ENCODE measurements around the gene MAP3K6.

The MAP3K6 gene

GRCh38 chr1:27400082-27400962 lies 33.6 kb upstream of the MAP3K6 start:
- Mint-ChIP-seq H3K36me3 (no peaks in the 10 kb centered on the region), H3K27me3 (no peaks in the 10 kb centered on the region), H3K4me1 (ENCODE audit: low read depth) (peaks cover 22% of the 10 kb centered on the region), H3K27ac (no peak overlapping the region), H3K4me3 (no peak overlapping the region), H3K9me3 (ENCODE audit: low read depth) (no peaks in the 10 kb centered on the region)

- Mint-ChIP-seq H3K27ac (no peak overlapping the region), H3K9me3 (ENCODE audit: low read depth) (no peaks in the 10 kb centered on the region), H3K36me3 (no peaks in the 10 kb centered on the region), H3K27me3 (no peaks in the 10 kb centered on the region), H3K4me3 (no peak overlapping the region), H3K4me1 (ENCODE audit: low read depth) (peaks cover 24% of the 10 kb centered on the region)
Observed at GRCh38 chr1:27399251-27400025, 32.7 kb upstream of the MAP3K6 start.

- Mint-ChIP-seq H3K4me3 (no peak overlapping the region), H3K27ac (peak overlapping the region; percentile 50)
Observed at GRCh38 chr1:27398405-27399149, 31.8 kb upstream of the MAP3K6 start.

GRCh38 chr1:27397749-27398148 lies 31.0 kb upstream of the MAP3K6 start:
- no peak overlapping the region for H3K4me3 Mint-ChIP-seq
- no peaks in the 10 kb centered on the region for H3K36me3 Mint-ChIP-seq
- no peak overlapping the region for H3K27ac Mint-ChIP-seq
- no peaks in the 10 kb centered on the region for H3K9me3 Mint-ChIP-seq (ENCODE audit: low read depth)
- peaks cover 9% of the 10 kb centered on the region for H3K4me1 Mint-ChIP-seq (ENCODE audit: low read depth)
- H3K27me3 Mint-ChIP-seq: no peaks in the 10 kb centered on the region

More at GRCh38 chr1:27398405-27399149, 31.8 kb upstream of the MAP3K6 start:
- H3K27me3 Mint-ChIP-seq: no peaks in the 10 kb centered on the region
- H3K9me3 Mint-ChIP-seq (ENCODE audit: low read depth): no peaks in the 10 kb centered on the region
- H3K36me3 Mint-ChIP-seq: no peaks in the 10 kb centered on the region
- peaks cover 17% of the 10 kb centered on the region for H3K4me1 Mint-ChIP-seq (ENCODE audit: low read depth)

GRCh38 chr1:27397110-27397509 lies 30.3 kb upstream of the MAP3K6 start:
- no peak overlapping the region for H3K27ac Mint-ChIP-seq
- H3K36me3 Mint-ChIP-seq: no peaks in the 10 kb centered on the region
- H3K4me1 Mint-ChIP-seq (ENCODE audit: low read depth): peaks cover 6% of the 10 kb centered on the region
- H3K9me3 Mint-ChIP-seq (ENCODE audit: low read depth): no peaks in the 10 kb centered on the region
- no peaks in the 10 kb centered on the region for H3K27me3 Mint-ChIP-seq
- H3K4me3 Mint-ChIP-seq: no peak overlapping the region

GRCh38 chr1:27395441-27396195 lies 28.9 kb upstream of the MAP3K6 start:
- peaks cover 11% of the 10 kb centered on the region for H3K4me1 Mint-ChIP-seq (ENCODE audit: low read depth)
- no peaks in the 10 kb centered on the region for H3K36me3 Mint-ChIP-seq
- H3K27me3 Mint-ChIP-seq: no peaks in the 10 kb centered on the region
- no peaks in the 10 kb centered on the region for H3K9me3 Mint-ChIP-seq (ENCODE audit: low read depth)
- no peak overlapping the region for H3K27ac Mint-ChIP-seq
- no peak overlapping the region for H3K4me3 Mint-ChIP-seq

- Mint-ChIP-seq H3K4me3 (no peak overlapping the region), H3K27ac (no peak overlapping the region), H3K9me3 (ENCODE audit: low read depth) (no peaks in the 10 kb centered on the region), H3K36me3 (no peaks in the 10 kb centered on the region), H3K27me3 (no peaks in the 10 kb centered on the region), H3K4me1 (ENCODE audit: low read depth) (peaks cover 11% of the 10 kb centered on the region)
Observed at GRCh38 chr1:27394925-27395324, 28.2 kb upstream of the MAP3K6 start.

- H3K4me1 Mint-ChIP-seq (ENCODE audit: low read depth): peaks cover 11% of the 10 kb centered on the region
- H3K9me3 Mint-ChIP-seq (ENCODE audit: low read depth): no peaks in the 10 kb centered on the region
- no peak overlapping the region for H3K27ac Mint-ChIP-seq
- H3K4me3 Mint-ChIP-seq: peak overlapping the region; percentile 62
- no peaks in the 10 kb centered on the region for H3K27me3 Mint-ChIP-seq
- H3K36me3 Mint-ChIP-seq: no peaks in the 10 kb centered on the region
Observed at GRCh38 chr1:27394282-27394658, 27.5 kb upstream of the MAP3K6 start.

GRCh38 chr1:27393641-27394281 lies 27.0 kb upstream of the MAP3K6 start:
- Mint-ChIP-seq H3K27ac (no peak overlapping the region), H3K27me3 (no peaks in the 10 kb centered on the region)

GRCh38 chr1:27392778-27393635 lies 26.2 kb upstream of the MAP3K6 start:
- no peaks in the 10 kb centered on the region for H3K9me3 Mint-ChIP-seq (ENCODE audit: low read depth)
- H3K4me1 Mint-ChIP-seq (ENCODE audit: low read depth): peaks cover 14% of the 10 kb centered on the region
- H3K27ac Mint-ChIP-seq: peak overlapping the region; percentile 22
- H3K4me3 Mint-ChIP-seq: peak overlapping the region; percentile 78
- no peaks in the 10 kb centered on the region for H3K36me3 Mint-ChIP-seq
- H3K27me3 Mint-ChIP-seq: no peaks in the 10 kb centered on the region

More at GRCh38 chr1:27393641-27394281, 27.0 kb upstream of the MAP3K6 start:
- H3K4me1 Mint-ChIP-seq (ENCODE audit: low read depth): peaks cover 11% of the 10 kb centered on the region
- no peaks in the 10 kb centered on the region for H3K36me3 Mint-ChIP-seq
- H3K9me3 Mint-ChIP-seq (ENCODE audit: low read depth): no peaks in the 10 kb centered on the region
- H3K4me3 Mint-ChIP-seq: peak overlapping the region; percentile 78

- Mint-ChIP-seq H3K36me3 (no peaks in the 10 kb centered on the region), H3K27me3 (no peaks in the 10 kb centered on the region), H3K4me1 (ENCODE audit: low read depth) (peaks cover 14% of the 10 kb centered on the region), H3K9me3 (ENCODE audit: low read depth) (no peaks in the 10 kb centered on the region), H3K4me3 (peak within 1 kb of the TSS; percentile 92), H3K27ac (peak within 1 kb of the TSS; percentile 88)
Observed at GRCh38 chr1:27392096-27392777, 25.5 kb upstream of the MAP3K6 start, which contains the start of gene GPR3. Gene GPR3 (plus strand): TSS chr1:27392622. CDS start chr1:27393799, 1,177 bp downstream.

- H3K4me1 Mint-ChIP-seq (ENCODE audit: low read depth): peaks cover 14% of the 10 kb centered on the region
- H3K27ac Mint-ChIP-seq: peak overlapping the region; percentile 88
- no peaks in the 10 kb centered on the region for H3K27me3 Mint-ChIP-seq
Observed at GRCh38 chr1:27391511-27392095, 24.8 kb upstream of the MAP3K6 start.

More at GRCh38 chr1:27391511-27392095, 24.8 kb upstream of the MAP3K6 start:
- H3K4me3 Mint-ChIP-seq: peak overlapping the region; percentile 92
- no peaks in the 10 kb centered on the region for H3K36me3 Mint-ChIP-seq
- no peaks in the 10 kb centered on the region for H3K9me3 Mint-ChIP-seq (ENCODE audit: low read depth)

Data from activated naive CD8-positive, alpha-beta T cell (primary cell).